Midbrain (tissue), 1 donor: ENCODE results near the gene LAMA2.

Experiments
- DNase-seq: peaks from one replicate; lab custom pipeline; 2025; lab: John Stamatoyannopoulos, UW

Gene LAMA2

DNA sequence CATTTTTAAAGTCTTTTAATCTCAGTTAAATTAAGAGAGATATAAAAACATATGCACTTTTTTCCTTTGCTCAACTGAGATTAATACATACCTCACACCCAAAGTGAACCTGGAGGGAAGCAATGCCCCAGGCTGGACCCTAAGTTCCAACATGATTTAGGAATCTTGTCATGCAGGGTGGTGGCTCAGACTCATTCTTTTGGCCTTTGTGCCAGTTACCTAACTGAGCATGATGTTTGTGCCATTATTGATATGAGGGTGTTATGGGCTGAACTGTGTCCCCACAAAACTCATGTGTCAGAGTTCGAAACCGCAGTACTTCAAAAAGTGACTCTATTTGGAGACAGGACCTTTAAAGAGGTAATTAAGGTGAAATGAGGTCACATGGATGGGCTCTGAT is 639.0 kb downstream of the LAMA2 start:
- no peak for DNase-seq

DNA sequence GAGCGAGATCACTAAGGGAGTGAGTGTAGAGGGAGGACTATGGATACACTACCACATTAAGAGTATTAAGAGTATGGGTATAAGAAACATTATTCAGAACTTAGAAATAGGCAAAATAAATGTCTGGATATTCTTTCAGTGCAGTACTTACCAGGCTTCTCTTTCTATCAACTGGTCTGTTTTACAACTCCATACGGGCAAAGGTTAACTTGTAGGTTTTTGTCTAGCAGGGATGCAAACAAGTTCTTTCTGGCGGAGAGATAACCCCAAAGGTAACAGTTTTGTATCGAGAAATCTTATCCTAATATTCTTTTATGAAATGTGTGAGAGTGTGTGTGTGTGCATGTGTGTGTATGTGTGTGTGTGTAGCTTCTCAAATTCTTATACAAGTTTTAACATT is 640.9 kb downstream of the LAMA2 start:
- no peak for DNase-seq

DNA sequence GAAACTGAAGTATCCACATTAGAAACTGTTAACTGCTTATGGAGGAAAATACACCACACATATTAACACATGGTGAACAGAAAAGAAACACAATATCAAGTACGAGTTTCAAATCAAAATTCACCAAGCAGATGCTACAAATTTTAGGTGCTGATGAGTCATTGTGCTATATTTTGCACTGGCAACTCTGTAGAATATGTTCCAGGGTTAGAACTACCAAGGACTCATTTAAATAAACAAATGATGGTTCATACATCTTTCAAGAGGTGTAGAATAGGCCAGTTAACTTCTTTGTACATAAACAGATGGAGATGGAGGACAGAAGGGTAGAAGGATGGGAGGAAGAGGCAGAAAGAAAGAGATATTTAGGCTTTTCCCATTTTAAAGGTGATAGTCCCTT is 642.1 kb downstream of the LAMA2 start:
- no peak for DNase-seq

DNA sequence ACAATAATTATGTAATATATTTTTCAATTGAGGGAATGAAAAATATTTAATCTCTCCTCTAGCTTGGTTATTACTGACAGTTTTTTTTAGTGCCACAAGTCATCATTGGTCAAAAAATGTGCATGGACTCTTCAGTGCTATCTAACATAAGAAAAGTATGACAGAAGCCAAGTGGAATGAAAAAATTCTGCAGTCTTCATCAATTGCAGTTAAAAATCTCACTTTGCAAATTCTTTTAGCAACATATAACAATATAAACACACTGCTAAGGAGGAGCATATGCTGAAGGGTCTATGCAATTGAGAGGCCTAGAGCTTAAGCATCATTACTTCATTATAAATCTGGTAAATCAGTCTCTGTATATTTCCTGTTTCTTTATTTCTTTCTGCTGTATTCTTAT is 652.0 kb downstream of the LAMA2 start:
- DNase-seq, result no peak

DNA sequence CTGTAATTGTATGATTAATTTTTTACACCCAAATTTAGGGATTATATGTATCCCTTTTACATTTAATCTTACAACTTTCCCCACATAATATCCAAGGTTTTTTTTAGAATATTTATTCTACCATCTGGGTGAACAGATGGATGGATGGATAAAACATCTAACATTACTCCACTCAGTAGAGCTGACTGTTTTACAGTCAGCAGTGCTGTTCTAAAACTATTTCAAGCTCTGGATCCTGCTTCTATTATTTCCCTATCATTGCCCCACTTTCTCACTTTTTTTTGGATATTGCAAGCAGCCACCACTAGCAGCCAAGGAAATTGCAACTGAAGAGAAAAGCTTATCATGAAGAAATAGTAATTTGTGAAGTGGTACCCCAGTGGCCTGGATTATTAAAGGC is 653.3 kb downstream of the LAMA2 start:
- DNase-seq, result no peak

DNA sequence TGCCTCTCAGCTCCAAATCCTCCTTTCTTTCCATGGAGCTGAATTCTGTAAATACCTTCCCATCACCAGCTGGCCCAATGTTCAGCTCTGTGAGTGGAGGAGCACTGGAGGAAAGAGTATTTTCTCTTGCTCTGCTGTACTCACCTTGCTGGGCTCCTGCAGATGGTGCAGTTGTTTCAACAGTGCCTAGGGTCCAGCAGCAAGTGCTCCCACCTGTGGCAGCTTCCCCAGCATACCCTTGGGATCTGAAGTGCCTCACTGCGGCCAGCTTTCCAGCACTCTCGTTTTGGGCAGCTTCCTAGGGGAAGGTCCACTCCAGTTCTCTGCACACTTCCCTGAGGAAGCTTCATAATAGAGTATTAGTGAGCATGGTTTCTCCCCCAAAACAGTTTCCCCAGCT is 656.1 kb downstream of the LAMA2 start:
- DNase-seq, result no peak

DNA sequence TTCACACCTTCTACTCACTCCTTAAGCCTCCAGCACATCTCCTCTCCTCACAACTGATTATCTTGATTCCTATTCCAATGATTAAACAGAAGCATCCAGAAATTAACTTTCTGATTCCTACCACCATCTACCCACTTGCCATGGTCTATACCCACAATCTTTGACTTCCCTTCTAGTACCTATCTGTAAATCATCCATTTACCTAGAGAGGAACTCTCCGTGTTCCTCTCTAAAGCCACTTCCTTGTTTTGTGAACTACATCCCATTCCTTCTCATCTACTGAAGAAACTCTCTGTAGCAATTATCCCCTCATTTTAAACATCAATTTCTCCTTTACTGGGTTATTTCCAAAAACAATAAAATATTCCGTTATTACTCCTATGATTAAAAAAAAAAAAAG is 659.8 kb downstream of the LAMA2 start:
- no peak for DNase-seq

- no peak for DNase-seq
Measured at GRCh38 chr6:129543981-129544380, 661.0 kb downstream of the LAMA2 start.

DNA sequence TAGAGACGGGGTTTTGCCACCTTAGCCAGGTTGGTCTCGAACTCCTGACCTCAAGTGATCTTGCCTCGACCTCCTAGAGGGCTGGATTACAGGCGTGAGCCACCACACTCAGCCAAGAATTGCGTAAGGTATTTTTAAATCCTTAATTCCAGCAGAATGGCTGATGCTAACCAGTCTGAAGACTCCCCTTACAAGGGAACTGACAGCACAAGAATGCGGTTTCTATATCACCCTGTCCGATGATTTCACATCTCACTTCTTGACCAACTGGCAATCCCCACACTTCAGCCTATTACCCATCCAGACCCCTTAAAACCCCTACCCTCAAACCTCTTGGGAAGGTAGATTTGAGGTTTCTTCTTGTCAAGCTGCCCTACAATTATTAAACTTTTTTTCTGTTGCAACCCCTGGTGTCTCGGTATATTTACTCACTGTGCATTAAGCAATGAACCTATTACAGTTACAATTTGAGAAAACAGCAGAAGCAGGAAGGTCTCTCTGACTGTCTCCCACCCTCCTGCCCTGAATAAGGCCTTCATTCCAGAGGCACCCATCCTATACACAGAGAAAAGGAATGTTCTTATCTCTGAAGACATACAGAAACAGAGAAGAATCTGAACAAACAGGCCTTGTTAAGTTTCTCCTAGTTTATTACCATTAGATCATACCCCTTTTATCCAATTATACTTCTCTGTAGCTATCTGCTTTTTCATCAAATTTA is 662.1 kb downstream of the LAMA2 start:
- DNase-seq, result no peak

DNA sequence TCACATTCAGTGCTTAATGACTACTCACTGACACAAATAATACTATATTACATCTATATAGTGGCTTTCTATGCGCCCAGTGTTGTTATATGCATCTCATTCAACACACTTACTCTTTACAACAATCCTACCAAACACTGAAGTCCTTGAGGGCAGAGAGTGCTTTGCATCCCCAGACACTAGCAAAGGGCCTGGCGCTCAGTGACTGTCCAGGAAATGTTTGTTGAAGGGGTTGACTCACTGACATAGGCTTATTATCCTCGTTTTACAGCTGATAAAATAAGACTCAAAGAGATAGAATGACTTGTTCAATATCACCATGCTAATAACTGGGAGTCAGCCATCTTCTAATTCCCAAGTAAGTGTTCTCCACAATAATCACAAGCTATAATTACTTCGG is 663.8 kb downstream of the LAMA2 start:
- DNase-seq, result no peak

GRCh38 chr6:129551486-129551885 is 668.5 kb downstream of the LAMA2 start:
- DNase-seq, result no peak

- no peak for DNase-seq
Measured at GRCh38 chr6:129552413-129552812, 669.5 kb downstream of the LAMA2 start.

DNA sequence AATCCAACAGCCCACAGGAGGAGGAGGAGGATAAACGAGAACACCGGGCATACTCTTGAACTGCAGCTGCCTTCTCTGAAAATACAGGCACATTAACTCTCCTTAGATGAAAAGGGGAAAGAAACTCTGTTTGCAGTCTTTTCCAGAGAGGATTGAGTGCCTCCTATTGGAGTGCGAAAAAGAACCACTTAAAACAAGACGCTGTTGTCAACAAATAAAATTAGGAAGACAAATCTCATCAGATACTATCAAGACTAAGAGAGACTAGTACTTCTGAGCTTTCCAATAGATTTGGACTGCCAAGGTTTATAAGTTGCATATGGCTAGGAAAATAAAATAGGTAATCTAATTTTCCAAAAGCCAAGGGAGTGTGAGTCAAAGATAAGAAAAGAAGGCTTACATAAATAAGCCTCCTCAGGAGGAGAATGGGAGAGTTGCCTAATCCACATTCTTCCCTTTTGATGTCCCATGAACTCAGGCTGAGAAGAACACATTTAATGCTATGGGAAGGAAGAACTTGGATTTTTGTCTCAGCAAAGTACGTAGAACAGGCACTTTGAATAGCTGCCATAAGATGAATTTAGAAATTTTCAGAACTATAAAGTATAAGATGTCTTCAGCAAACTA is 672.4 kb downstream of the LAMA2 start:
- no peak for DNase-seq

DNA sequence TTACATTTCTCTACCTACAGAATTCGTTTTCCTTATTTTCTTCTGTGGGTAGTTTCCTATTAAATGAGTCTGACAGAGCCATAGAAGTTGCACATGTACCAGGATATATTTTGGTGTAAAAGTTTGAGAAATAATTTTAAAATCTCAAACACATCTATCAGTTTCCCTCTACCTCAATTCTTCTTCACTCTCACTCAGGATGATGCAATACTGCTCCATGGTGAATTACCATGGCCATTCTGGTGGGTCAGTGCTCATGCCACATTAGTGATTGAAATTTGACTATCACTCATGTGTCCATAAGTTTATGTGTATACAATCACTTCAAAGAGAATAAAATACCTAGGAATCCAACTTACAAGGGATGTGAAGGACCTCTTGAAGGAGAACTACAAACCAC is 675.3 kb downstream of the LAMA2 start:
- no peak for DNase-seq

GRCh38 chr6:129565366-129565765 is 682.4 kb downstream of the LAMA2 start:
- DNase-seq, result no peak

- DNase-seq, result no peak
Measured at GRCh38 chr6:129565811-129566210, 682.9 kb downstream of the LAMA2 start.
